Astrocyte (in vitro differentiated cells and primary cell): ENCODE results near the gene HLTF.

Experiments
- EZH2 ChIP-seq: IDR thresholded peaks from 2 replicates; pipeline ENCODE4 v1.6.1; 2012; ENCODE audit warnings: mild to moderate bottlenecking, low read length, inconsistent platforms; ENCODE audit not compliant: insufficient read depth
- TF ChIP-seq, protein P1 (sequence below): IDR thresholded peaks from 2 replicates; pipeline ENCODE4 v1.5.1; 2011; ENCODE audit warnings: low read depth, mild to moderate bottlenecking, inconsistent platforms, low read length, moderate library complexity; ENCODE audit not compliant: insufficient read depth

DNA sequence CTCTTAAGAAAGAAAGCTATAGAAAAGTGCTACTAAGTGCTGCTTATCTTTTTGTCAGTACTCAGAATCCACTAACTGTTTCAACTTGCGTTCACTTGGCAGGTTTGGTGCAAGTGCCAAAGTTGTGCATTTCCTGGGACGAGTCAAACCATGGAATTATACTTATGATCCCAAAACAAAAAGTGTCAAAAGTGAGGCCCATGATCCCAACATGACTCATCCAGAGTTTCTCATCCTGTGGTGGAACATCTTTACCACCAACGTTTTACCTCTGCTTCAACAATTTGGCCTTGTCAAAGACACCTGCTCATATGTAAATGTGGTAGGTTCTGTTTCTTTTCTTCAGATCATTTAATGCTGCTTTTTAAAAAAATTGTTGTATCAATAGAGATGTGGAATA is 62.4 kb downstream of the HLTF start:
- TF ChIP-seq, protein P1, sequence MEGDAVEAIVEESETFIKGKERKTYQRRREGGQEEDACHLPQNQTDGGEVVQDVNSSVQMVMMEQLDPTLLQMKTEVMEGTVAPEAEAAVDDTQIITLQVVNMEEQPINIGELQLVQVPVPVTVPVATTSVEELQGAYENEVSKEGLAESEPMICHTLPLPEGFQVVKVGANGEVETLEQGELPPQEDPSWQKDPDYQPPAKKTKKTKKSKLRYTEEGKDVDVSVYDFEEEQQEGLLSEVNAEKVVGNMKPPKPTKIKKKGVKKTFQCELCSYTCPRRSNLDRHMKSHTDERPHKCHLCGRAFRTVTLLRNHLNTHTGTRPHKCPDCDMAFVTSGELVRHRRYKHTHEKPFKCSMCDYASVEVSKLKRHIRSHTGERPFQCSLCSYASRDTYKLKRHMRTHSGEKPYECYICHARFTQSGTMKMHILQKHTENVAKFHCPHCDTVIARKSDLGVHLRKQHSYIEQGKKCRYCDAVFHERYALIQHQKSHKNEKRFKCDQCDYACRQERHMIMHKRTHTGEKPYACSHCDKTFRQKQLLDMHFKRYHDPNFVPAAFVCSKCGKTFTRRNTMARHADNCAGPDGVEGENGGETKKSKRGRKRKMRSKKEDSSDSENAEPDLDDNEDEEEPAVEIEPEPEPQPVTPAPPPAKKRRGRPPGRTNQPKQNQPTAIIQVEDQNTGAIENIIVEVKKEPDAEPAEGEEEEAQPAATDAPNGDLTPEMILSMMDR: no peak
- no peak for TF ChIP-seq EZH2
